Aorta (tissue), 5 donors: ENCODE measurements around the gene COMMD10. TPM values are rescaled to one million over a fixed set of nuclear protein-coding genes. Genes with fewer than 3 reads are reported as not detected.
A peak's percentile ranks its signal among the peaks of the same experiment; 100 is the strongest.
"Not testable (repeated sequence)": the region's sequence is repeated elsewhere in the genome, so short reads cannot be mapped to it uniquely, and the experiment has no call there.

Experiments
- ATAC-seq: fragments of 200-7000 bp; cut with Tn5 transposase; one replicate; pipeline ENCODE4 v1.9.1; 2022; ENCODE audit warnings: moderate library complexity; ENCODE audit not compliant: low FRiP score
- DNase-seq, 2 donors: peaks; one replicate each; pipeline ENCODE4 v3.0.0-alpha.2; 2020
- H3K27ac ChIP-seq, 2 donors: one replicate each; pipeline ENCODE4 v1.5.1; 2013; ENCODE audit warnings: low read length in 2 of 2, mild to moderate bottlenecking in 2 of 2, moderate library complexity in 2 of 2, control low read depth in 1 of 2, inconsistent platforms in 1 of 2, low read depth in 1 of 2
- H3K27me3 ChIP-seq, 2 donors: one replicate each; pipeline ENCODE4 v1.6.1; 2013; ENCODE audit warnings: control low read depth in 1 of 2, low read length in 1 of 2, mild to moderate bottlenecking in 1 of 2, moderate library complexity in 1 of 2; ENCODE audit not compliant: insufficient read depth in 2 of 2, control insufficient read depth in 1 of 2
- H3K36me3 ChIP-seq, 2 donors: one replicate each; pipeline ENCODE4 v1.6.1; 2013; ENCODE audit warnings: control low read depth in 1 of 2, low read length in 1 of 2, mild to moderate bottlenecking in 1 of 2; ENCODE audit not compliant: insufficient read depth in 2 of 2, control insufficient read depth in 1 of 2
- H3K4me1 ChIP-seq, 2 donors: one replicate each; pipeline ENCODE4 v1.6.1; 2013; ENCODE audit warnings: low read length in 2 of 2, control low read depth in 1 of 2, mild to moderate bottlenecking in 1 of 2, moderate library complexity in 1 of 2; ENCODE audit not compliant: insufficient read depth in 2 of 2, control insufficient read depth in 1 of 2
- H3K4me3 ChIP-seq, 2 donors: one replicate each; pipeline ENCODE4 v1.5.1; 2013; ENCODE audit warnings: low read length in 2 of 2, control low read depth in 1 of 2, mild to moderate bottlenecking in 1 of 2
- H3K9me3 ChIP-seq: one replicate; pipeline ENCODE4 v1.6.1; 2013; ENCODE audit warnings: mild to moderate bottlenecking, low read length; ENCODE audit not compliant: control insufficient read depth
- WGBS, 2 donors: extraction: QIAGEN DNeasy Blood & Tissue Kit; methylation state at CpG; one replicate each; pipeline ENCODE4 v1.1.7; 2013; 5-methylcytosine and 5-hydroxymethylcytosine counted together
- intact Hi-C, 2 donors: fragments of 100-400 bp; cut with DNase I; formaldehyde crosslinking; loops; one replicate each; pipeline versions ENCODE4 v1.14.2 to v1.15.0; 2022
- polyA plus RNA-seq, 2 donors: library from polyadenylated mRNA; stranded (reverse); fragments of 200-250 nt; gene quantifications; one replicate each; pipeline ENCODE4 v1.2.3, GENCODE V29; 2013
- total RNA-seq, 2 donors: library from RNA; stranded (reverse); fragmentation: NEBNext Ultra II Directional; extraction: Animal tissue kit (Norgen Biotek cat#: 25700); gene quantifications; one replicate each; pipeline ENCODE4 v1.2.1, GENCODE V29; 2021
- donor health status: healthy with polysubstance abuse.
- donor health status: Bipolar disorder and iron deficiency.
- donor health status: DM: no; HTN: no; CAD: no.
- donor health status: DM: no; HTN: no; CAD: no.
- donor health status: DM: yes; HTN: yes; CAD: no.

The COMMD10 gene
- total and polyA plus RNA-seq, 4 donors, result 16.1 to 36.1 (median 24.1) TPM

DNA sequence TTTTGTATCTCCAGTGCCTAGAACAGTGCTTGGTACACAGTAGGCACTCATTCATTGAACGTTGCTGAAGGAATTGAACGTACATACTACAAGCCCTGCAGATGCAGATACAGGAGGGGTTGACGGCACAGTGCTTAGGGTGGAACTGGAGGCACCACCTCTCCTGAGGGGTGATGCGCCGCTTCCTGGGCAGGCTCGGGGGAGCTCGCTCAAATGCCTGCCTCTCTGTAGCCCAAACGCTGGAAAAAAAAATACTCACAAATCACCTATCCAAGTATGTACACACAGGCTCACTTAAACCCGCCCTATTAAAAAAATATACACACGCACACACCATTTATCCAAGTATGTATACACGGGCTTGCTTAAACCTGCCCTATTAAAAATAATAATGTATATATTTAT, 536 bp upstream of the COMMD10 start:
- Histone ChIP-seq H3K27me3 (no peaks in the 10 kb centered on the region), H3K36me3 (no peaks in the 10 kb centered on the region), H3K4me1 (no peaks in the 10 kb centered on the region), H3K9me3 (no peaks in the 10 kb centered on the region), H3K27ac (no peak overlapping the region), H3K4me3 (peak overlapping the region; percentile 94 to 99)
- 11 to 25% methylated on average over 11 of the region's 11 CpGs for WGBS, 2 donors
- ATAC-seq, result peak; percentile 69
- DNase-seq, result no peak
- intact Hi-C loops, result no loop called here

DNA sequence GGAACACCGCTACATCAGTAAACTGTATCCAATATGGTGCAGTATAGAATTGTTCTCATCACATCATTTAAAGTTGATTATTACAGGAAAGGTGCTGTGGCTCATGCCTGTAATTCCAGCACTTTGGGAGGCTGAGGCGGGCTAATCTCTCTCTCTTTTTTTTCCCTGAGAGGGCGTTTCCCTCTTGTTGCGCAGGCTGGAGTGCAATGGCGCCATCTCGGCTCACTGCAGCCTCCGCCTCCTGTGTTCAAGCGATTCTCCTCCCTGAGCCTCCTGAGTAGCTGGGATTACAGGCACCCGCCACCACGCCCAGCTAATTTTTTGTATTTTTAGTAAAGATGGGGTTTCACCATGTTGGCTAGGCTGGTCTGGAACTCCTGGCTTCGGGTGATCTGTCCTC, 1.5 kb downstream of the COMMD10 start:
- H3K4me3 ChIP-seq, H3K36me3 ChIP-seq, H3K9me3 ChIP-seq, H3K27ac ChIP-seq, H3K27me3 ChIP-seq, DNase-seq, ATAC-seq, H3K4me1 ChIP-seq, intact Hi-C loops: not testable (repeated sequence)
- WGBS, 2 donors, result 98 to 99% methylated on average over 11 of the region's 11 CpGs

DNA sequence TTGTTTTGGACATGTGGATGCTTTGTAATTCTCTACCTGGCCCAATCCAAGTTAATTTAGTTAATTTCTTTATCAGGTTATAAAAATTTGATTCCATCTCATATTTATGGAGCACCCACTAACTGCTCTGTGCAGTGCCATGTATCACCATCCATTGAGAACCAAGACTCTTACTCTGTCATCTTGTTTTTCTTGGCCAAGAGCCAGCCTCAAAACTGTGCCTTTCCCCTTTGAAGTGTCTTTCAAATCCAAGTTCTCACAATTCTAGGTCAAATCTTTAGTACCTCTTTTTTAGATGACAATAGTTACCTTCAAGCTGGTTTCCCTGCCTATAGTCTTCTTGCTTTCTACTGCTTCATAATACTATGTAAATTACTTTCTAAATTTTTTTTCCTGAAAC, 3.2 kb downstream of the COMMD10 start:
- Histone ChIP-seq H3K4me1 (no peaks in the 10 kb centered on the region), H3K9me3 (no peaks in the 10 kb centered on the region), H3K27me3 (no peaks in the 10 kb centered on the region), H3K27ac (no peak overlapping the region), H3K4me3 (no peak overlapping the region), H3K36me3 (peaks cover 0 to under 1% of the 10 kb centered on the region in 2 donors)
- DNase-seq (no peak), ATAC-seq (no peak)
- intact Hi-C loops, result no loop called here

DNA sequence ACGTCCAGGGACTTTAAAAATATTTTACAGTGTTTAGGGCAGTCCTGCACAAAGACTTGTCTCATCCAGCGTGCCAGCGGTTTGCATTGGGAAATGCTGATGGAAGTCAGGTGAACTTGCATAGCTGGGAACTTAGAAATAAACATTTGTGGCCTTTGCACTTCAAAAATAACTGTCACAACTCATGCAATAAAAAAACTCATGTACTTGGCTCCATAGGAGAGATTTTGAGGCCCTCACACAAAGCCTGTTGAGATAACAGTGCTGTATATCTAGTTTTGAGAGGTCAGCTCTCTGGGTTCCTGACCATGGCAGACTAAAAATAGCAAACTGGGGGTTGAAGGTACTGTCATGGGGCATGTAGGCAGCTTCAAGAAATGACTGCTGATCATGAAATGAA, 5.5 kb downstream of the COMMD10 start:
- Histone ChIP-seq H3K27me3 (no peaks in the 10 kb centered on the region), H3K27ac (no peak overlapping the region), H3K4me3 (no peak overlapping the region), H3K9me3 (no peaks in the 10 kb centered on the region), H3K4me1 (no peaks in the 10 kb centered on the region), H3K36me3 (peaks cover 0 to 4% of the 10 kb centered on the region in 2 donors)
- 85 to 90% methylated on average over 3 of the region's 3 CpGs for WGBS, 2 donors
- intact Hi-C loops, result no loop called here
- DNase-seq (no peak), ATAC-seq (no peak)

DNA sequence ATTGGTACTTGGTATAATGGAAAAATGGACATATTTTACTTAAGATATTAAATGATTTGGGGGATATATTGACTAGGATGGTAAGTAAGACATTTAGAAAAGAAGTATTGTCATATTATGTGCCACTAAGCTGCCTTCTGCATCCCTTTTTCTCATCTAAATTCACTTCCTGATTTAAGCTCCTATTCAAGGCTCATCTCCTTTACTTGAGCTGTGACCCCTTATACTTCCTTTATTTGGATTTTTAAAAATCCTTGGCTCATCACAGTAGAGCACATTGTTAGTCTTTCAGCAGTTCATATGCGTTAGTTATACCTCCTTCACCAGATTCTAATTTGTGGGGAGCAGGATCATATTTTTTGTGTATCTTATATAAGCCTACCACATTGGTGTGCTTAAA, 6.6 kb downstream of the COMMD10 start:
- ATAC-seq (no peak), DNase-seq (no peak)
- H3K27ac ChIP-seq, result no peak overlapping the region
- H3K27me3 ChIP-seq, result no peaks in the 10 kb centered on the region
- H3K9me3 ChIP-seq, result no peaks in the 10 kb centered on the region
- intact Hi-C loops, result no loop called here
- 0% methylated on average over 1 of the region's 1 CpG for WGBS, 2 donors
- H3K36me3 ChIP-seq, result peaks cover 0 to 4% of the 10 kb centered on the region in 2 donors
- H3K4me1 ChIP-seq, result no peaks in the 10 kb centered on the region
- no peak overlapping the region for H3K4me3 ChIP-seq

DNA sequence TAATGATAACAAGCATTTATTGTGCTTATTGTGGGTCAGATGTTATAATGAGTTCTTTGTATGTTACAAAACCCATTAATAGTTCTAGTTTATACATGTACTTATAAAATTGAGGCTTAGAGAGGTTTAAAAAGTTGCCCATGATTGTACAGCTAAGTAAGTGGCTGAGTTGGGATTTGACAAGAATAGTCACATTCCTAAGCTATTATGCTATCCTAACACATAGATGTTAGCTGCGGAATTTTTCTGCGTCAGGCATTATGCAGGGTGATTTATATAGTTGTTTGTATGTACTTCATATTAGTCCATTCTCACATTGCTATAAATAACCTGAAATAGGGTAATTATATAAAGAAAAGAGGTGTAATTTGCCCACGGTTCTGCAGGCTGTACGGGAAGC, 12.5 kb downstream of the COMMD10 start:
- no peak for DNase-seq
- Histone ChIP-seq H3K36me3 (peaks cover 0 to 4% of the 10 kb centered on the region in 2 donors), H3K9me3 (no peaks in the 10 kb centered on the region), H3K4me3 (no peak overlapping the region), H3K27ac (no peak overlapping the region), H3K4me1 (no peaks in the 10 kb centered on the region), H3K27me3 (no peaks in the 10 kb centered on the region)
- intact Hi-C loops, result no loop called here
- 66 to 81% methylated on average over 4 of the region's 4 CpGs for WGBS, 2 donors
- ATAC-seq, result no peak

DNA sequence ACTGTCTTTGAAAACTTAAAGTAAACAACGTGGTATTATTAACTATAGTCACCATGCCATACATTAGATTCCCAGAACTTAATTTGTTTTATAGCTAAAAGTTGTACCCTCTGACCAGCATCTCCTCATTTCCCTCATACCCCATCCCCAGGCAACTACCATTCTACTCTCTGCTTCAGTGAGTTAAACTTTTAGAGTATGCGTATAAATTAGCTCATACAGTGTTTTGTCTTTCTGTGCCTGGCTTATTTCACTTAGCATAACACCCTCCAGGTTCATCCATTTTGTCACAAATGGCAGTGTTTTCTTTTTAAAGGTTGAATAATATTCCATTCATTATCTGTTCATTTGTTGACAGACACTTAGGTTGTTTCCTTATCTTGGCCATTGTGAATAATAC, 14.2 kb downstream of the COMMD10 start:
- H3K4me1 ChIP-seq, result no peaks in the 10 kb centered on the region
- H3K27ac ChIP-seq, result no peak overlapping the region
- ATAC-seq (no peak), DNase-seq (no peak)
- intact Hi-C loops, result no loop called here
- no peaks in the 10 kb centered on the region for H3K27me3 ChIP-seq
- H3K9me3 ChIP-seq, result no peaks in the 10 kb centered on the region
- no peak overlapping the region for H3K4me3 ChIP-seq
- no peaks in the 10 kb centered on the region for H3K36me3 ChIP-seq
- 67 to 95% methylated on average over 2 of the region's 2 CpGs for WGBS, 2 donors

DNA sequence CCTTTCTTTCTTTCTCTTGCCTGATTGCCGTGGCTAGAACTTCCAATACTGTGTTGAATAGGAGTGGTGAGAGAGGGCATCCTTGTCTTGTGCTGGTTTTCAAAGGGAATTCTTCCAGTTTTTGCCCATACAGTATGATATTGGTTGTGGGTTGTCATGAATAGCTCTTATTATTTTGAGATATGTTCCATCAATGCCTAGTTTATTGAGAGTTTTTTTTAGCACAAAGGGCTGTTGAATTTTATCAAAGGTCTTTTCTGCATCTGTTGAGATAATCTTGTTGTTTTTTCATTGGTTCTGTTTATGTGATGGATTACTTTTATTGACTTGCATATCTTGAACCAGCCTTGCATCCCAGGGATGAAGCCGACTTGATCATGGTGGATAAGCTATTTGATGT, 20.1 kb downstream of the COMMD10 start:
- intact Hi-C loops, H3K9me3 ChIP-seq, H3K27ac ChIP-seq, H3K36me3 ChIP-seq, ATAC-seq, H3K27me3 ChIP-seq, DNase-seq, H3K4me1 ChIP-seq, H3K4me3 ChIP-seq: not testable (repeated sequence)
- WGBS, 2 donors, result 96 to 100% methylated on average over 2 of the region's 2 CpGs

DNA sequence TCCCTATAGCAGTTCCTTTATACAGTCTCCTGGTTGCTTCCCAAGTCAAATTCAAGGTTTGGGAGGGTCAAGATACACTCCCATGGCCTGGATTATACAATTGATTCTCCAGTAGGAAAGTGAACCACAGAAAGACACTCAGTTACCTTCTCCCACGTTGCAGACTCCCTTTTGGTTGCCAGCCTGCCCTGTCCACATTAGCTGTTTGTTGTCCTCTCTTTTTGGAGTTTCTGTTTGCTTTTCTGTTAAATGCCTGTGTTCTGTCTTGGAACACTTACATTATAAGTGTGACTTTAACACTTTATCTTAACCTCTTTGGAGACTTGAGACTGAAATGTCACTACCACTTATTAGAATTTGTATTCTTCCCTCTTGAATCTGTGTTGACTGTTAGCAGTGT, 30.3 kb downstream of the COMMD10 start:
- WGBS, 2 donors, result 23 to 50% methylated on average over 1 of the region's 1 CpG
- intact Hi-C loops, result no loop called here
- Histone ChIP-seq H3K4me3 (no peak overlapping the region), H3K4me1 (no peaks in the 10 kb centered on the region), H3K9me3 (peaks cover 3% of the 10 kb centered on the region), H3K36me3 (peaks cover 0 to 6% of the 10 kb centered on the region in 2 donors), H3K27me3 (no peaks in the 10 kb centered on the region), H3K27ac (no peak overlapping the region)
- DNase-seq, result no peak
- ATAC-seq, result no peak
